T-helper 2 cell (primary cell): ENCODE data around the gene UPF1.

Experiments
- DNase-seq, 5 experiments: peaks; one replicate each; pipeline versions ENCODE4 v3.0.0 to v3.0.0-alpha.2; 2012 to 2022

Gene UPF1

GRCh38 chr19:18840288-18841267 is 8.8 kb downstream of the UPF1 start:
- DNase-seq, result no peak

DNA sequence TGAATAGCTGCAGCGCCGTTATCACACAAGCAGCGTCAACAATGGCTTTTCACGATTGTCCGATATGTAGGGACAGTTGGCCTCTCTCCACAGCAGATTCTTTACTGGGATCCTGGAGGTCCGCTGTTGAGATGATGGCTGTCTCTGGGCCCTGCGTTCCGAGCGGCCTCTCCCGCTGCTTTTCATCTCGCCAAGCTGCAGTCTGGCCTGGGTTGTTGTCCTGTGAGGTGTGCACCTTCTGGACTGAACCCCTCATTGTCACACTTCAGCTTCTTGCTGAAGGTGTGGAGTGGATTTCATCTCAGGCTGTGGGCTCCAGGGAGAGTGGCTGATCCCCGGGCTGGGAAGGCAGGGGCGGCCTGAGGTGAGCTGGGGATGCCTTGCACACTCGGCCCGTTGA is 9.6 kb downstream of the UPF1 start:
- DNase-seq, result no peak

DNA sequence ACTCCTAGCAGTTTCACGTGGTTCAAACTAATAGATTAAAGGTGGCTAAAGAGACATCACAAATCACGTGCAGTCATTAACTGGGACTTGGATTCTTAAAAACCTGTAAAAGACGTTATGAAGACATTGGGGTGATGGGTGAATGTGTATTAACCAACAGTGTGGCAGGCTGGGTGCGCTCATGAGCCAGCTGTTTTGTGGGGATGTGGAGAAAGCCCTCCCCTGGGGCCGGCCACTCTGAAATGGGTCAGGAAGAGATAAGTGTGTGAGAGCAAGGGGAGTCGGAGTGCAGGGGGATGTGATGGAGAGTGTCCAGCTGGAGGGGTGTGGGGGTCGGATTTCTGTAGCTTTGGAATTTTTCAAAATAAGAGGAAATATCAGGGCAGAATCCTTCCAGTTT is 10.4 kb downstream of the UPF1 start:
- DNase-seq, result no peak

DNA sequence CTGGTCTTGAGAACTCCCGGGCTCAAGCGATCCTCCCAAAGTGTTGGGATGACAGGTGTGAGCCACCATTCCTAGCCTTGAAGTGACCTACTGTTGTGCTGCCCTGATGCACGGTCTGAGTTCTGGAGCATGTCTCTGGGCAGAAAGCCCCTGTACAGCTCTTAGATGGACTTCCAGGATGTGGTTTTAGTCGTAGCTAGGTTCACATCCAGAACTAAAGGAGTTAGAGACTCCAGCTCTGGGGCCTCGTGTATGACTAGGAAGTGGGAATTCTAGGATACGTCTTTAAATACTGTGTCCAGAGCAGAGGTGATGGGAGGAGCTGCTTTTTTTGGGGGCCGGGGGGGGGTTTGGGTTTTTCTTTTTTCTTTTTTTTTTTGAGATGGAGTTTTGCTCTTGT is 12.2 kb downstream of the UPF1 start:
- peak in 1 of 5 experiments; percentile 41 for DNase-seq

- DNase-seq, result no peak
Observed at GRCh38 chr19:18844806-18845329, 13.1 kb downstream of the UPF1 start.

GRCh38 chr19:18845961-18846360 is 14.2 kb downstream of the UPF1 start:
- DNase-seq, result no peak

GRCh38 chr19:18846862-18847548 is 15.2 kb downstream of the UPF1 start:
- DNase-seq, result peak; percentile 24 to 70 (median 58)

DNA sequence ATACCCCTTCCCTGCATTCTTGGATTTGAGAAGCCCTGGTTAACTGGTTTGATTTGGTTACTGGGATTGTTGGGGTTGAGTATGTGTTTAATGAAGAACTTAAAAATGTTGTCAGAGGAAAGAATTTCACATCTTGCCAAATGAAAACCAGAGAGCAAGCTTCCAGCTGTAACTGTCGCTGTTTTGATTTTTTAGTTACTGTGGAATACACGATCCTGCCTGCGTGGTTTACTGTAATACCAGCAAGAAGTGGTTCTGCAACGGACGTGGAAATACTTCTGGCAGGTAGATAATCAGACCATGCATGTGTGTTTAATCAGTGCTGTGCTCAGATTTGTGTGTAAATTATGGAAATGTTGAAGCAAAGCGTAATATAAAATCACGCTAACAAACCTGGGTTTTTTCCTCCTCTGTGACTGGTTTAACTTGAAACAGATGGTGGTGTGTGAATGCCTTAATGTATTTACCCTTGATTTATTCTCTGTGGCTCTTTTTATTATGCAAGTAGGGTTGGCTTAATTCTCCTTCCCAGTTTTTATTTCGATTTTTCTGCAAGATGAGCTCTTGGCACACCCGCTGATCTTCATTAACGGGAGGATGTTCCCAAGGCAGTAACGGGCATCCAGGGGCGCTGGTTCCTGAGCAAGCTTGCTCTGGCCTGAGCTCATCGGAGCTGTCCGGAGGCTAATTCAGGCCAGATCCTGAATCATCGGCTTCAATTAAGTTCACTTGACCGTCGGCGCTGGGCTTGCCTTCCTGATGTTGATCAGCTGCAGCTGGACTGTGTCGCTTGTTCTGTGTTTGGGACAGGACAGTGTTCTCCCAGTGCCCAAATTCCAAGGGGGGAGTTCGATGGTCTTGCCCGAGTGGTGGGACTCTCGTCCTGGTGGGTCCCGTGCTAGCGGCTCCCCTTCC is 16.0 kb downstream of the UPF1 start:
- DNase-seq, result no peak

DNA sequence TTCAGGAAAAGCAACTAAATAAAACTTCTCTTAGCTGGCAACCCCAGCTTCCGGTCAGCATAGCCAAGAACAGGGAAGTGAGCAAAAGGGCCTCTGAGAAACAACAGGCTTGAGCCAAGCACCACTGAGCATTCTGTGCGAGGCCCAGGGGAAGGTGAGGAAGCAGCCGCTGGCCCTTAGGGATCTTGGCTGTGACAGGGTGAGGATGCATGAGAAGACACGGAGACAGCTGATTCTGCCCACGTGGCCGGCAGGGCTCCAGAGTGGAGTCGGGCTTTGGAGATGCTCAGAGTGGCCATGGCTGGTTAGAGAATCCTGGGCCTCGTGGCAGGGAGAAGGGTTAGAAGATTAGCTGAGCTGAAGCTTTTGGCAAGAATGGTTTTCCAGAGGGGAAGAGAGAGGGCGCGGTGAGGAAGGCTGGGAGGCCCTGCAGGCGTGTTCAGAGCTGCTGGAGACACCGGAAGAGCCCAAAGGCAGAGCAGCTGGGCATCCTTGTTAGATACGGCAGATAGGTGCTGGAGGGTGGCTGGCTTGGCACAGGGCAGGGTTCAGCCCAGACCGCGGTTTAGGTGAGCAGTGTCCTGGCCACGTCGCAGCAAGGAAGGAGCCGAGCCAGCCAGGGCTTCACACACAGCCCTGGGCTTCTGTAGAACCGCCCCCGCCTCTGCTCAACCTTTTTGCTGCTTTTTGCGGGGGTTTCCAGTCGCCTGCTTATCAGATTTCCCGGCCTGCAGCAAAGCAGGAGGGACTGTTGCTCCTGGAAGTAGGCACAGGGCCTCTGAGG is 17.3 kb downstream of the UPF1 start:
- peak in 2 of 5 experiments; percentile 45 to 48 for DNase-seq

GRCh38 chr19:18849838-18850400 is 18.2 kb downstream of the UPF1 start:
- peak in 1 of 5 experiments; percentile 34 for DNase-seq

- no peak for DNase-seq
Observed at GRCh38 chr19:18850471-18851375, 19.0 kb downstream of the UPF1 start.

- no peak for DNase-seq
Observed at GRCh38 chr19:18851673-18852325, 20.0 kb downstream of the UPF1 start.

GRCh38 chr19:18852648-18853047 is 20.9 kb downstream of the UPF1 start:
- DNase-seq, result no peak

DNA sequence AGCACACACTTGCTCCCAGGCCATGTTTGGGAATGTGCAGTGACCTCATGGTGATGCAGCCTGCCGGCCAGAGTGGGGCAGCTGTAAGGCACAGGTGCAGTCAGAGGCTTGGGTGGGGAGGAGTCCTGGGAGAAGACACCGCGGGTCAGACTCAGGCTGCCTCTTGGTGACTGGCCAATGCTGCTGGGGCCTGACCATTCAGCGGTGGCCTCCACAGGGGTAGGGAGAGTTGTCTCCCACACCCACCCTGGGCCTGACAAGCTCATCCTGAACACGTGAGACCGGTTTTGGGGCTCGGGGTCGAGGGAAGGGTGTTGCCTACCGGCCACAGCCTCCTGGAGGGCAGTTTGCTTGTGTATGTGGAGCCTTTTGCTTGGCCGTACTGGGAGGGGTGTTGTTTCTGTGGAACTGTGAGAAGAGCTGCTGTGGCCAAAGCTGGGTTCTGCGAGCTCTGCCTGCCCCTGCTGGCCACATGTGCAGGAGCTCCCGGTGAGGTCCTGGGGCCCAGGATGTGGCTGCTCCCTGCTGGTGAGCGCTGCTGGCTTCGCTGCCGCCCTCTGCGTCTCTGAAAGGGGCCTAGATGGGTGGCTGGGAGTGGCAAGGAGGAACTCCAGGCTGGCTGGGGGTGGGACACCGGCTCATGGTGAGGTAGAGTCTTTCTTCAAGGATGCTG is 22.1 kb downstream of the UPF1 start:
- DNase-seq, result no peak

- DNase-seq, result no peak
Observed at GRCh38 chr19:18854982-18855381, 23.2 kb downstream of the UPF1 start.

- DNase-seq, result no peak
Observed at GRCh38 chr19:18855647-18856384, 24.1 kb downstream of the UPF1 start.

DNA sequence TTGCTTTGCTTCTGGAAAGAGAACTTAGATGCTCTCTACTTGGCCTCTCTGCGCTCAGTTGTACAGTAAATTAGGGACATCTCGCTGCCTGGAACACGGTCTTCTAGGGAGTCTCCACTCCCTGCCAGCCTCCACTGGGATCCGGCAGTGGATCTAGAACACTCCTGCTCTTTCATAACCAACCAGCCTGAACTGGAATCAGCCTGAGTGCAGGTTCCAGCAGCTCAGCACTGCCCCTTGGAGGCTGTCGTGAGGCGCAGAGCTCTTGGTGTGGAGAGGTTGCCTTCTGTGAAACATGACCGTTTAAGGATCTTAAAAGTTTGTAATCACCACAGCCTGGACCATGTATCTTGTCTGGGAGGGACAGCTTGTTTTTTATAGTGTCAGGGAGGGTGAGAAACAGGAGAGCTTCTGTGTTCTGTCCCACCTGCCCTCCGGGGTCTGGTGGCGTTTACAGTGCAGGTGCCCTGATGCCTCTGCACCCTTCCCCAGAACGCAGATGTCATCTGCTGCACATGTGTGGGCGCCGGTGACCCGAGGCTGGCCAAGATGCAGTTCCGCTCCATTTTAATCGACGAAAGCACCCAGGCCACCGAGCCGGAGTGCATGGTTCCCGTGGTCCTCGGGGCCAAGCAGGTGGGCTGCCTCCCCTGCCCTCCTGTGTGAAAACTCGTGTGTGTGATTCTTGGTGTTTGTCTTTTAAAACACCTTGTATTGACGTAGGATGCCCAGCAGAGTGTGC is 24.8 kb downstream of the UPF1 start:
- no peak for DNase-seq

DNA sequence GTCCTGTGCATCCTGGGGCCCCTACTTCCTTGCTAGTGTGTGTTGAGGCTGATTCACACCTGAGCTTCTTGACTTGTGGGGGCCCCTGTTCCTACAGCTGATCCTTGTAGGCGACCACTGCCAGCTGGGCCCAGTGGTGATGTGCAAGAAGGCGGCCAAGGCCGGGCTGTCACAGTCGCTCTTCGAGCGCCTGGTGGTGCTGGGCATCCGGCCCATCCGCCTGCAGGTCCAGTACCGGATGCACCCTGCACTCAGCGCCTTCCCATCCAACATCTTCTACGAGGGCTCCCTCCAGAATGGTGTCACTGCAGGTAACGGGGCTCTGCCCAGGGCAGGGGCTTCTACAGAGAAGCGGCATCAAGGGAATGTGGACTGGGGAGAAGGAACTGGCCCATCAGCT is 25.5 kb downstream of the UPF1 start:
- DNase-seq, result no peak
